K562 (cell line): ENCODE data around the gene UBASH3A. TPM values are rescaled to one million over a fixed set of nuclear protein-coding genes. Genes with fewer than 3 reads are reported as not detected.

Source experiments
- ATAC-seq: fragments of 200-7000 bp; cut with Tn5 transposase; 3 replicates; pipeline ENCODE4 v1.9.1; 2020; ENCODE audit warnings: moderate library complexity
- BruUV-seq: library from RNA; stranded (reverse); fragments of 400-500 nt; replicated peaks from 2 replicates; lab custom pipeline; 2021; lab: Mats Ljungman, UMichigan
- CTCF ChIA-PET: fragments of 300-600 bp; formaldehyde crosslinking; extraction: SDS; loops from one replicate; lab custom pipeline; 2021; ENCODE audit warnings: low intra/inter-chr PET ratio; lab: Yijun Ruan, JAX
- POLR2A ChIA-PET: fragments of 300-600, 350-650 bp; sonication (Branson Sonifier 250); formaldehyde crosslinking; extraction: SDS; loops from one replicate; lab custom pipeline; 2021; ENCODE audit warnings: antibody characterized with exemption, inconsistent platforms; lab: Yijun Ruan, JAX
- DNase-seq, 4 experiments: peaks; one replicate each; pipeline versions ENCODE4 v3.0.0 to v3.0.0-alpha.2; 2011 to 2018; ENCODE audit warnings: low spot score in 3 of 4, mixed read lengths in 3 of 4; ENCODE audit errors: extremely low read depth in 1 of 4
- FAIRE-seq: peaks from 2 replicates; lab custom pipeline; 2011; peaks lifted over from hg19 to GRCh38; lab: Jason Lieb, UNC
- H2AFZ ChIP-seq: 2 replicates; pipeline ENCODE4 v1.6.0; 2011; ENCODE audit warnings: low read depth, low read length, control low read depth, inconsistent platforms
- H3K27ac ChIP-seq: fragments of 200-600 bp; 3 replicates; pipeline ENCODE4 v1.8.0; 2011; ENCODE audit warnings: low read depth, mild to moderate bottlenecking, control low read depth, inconsistent platforms, low read length, moderate library complexity, mixed read lengths; ENCODE audit errors: extremely low read depth
- H3K27me3 ChIP-seq, 2 experiments: fragments of 300-600 bp in 1 of 2; 2 replicates in 1 of 2; 3 replicates in 1 of 2; pipeline versions ENCODE4 v1.6.0 to v1.8.0; 2011; ENCODE audit warnings: inconsistent platforms in 2 of 2, low read length in 2 of 2, mild to moderate bottlenecking in 1 of 2, mixed read lengths in 1 of 2, moderate library complexity in 1 of 2; ENCODE audit not compliant: control insufficient read depth in 2 of 2, insufficient read depth in 2 of 2
- H3K36me3 ChIP-seq: fragments of 300-600 bp; 3 replicates; pipeline ENCODE4 v1.8.0; 2011; ENCODE audit warnings: mild to moderate bottlenecking, low read length, inconsistent platforms; ENCODE audit not compliant: control insufficient read depth, insufficient read depth
- H3K4me1 ChIP-seq, 2 experiments: fragments of 200-600 bp in 1 of 2; replicated peaks in 1 of 2; 2 replicates in 1 of 2; 3 replicates in 1 of 2; pipeline versions ENCODE4 v1.5.1 to v1.8.0; 2011; ENCODE audit warnings: inconsistent platforms in 2 of 2, low read length in 2 of 2, mild to moderate bottlenecking in 1 of 2, mixed read lengths in 1 of 2, moderate library complexity in 1 of 2; ENCODE audit not compliant: control insufficient read depth in 2 of 2, insufficient read depth in 2 of 2
- H3K4me2 ChIP-seq: 2 replicates; pipeline ENCODE4 v1.6.1; 2011; ENCODE audit warnings: low read length, control low read depth, inconsistent platforms, mixed read lengths; ENCODE audit not compliant: insufficient read depth
- H3K4me3 ChIP-seq: fragments of 200-600 bp; sonication (generic), shearing (Covaris generic); 2 replicates; pipeline ENCODE4 v1.5.1; 2016; ENCODE audit warnings: control low read depth, inconsistent platforms
- H3K79me2 ChIP-seq: fragments of 200-600 bp; 3 replicates; pipeline ENCODE4 v1.8.0; 2011; ENCODE audit warnings: low read length, inconsistent platforms; ENCODE audit not compliant: control insufficient read depth, insufficient read depth
- H3K9ac ChIP-seq, 2 experiments: 2 replicates each; pipeline versions ENCODE4 v1.6.0 to v1.6.1; 2011; ENCODE audit warnings: low read depth in 2 of 2, low read length in 2 of 2, control low read depth in 1 of 2, inconsistent platforms in 1 of 2, mild to moderate bottlenecking in 1 of 2, mixed read lengths in 1 of 2; ENCODE audit not compliant: insufficient read depth in 1 of 2
- H3K9me1 ChIP-seq: one replicate; pipeline ENCODE4 v1.6.0; 2011; ENCODE audit warnings: inconsistent platforms, mild to moderate bottlenecking, low read length, moderate library complexity; ENCODE audit not compliant: control insufficient read depth, insufficient read depth
- H3K9me3 ChIP-seq: replicated peaks from 2 replicates; pipeline ENCODE4 v1.5.1; 2011; ENCODE audit warnings: low read depth, low read length, inconsistent platforms; ENCODE audit not compliant: control insufficient read depth, insufficient read depth
- H4K20me1 ChIP-seq: replicated peaks from 2 replicates; pipeline ENCODE4 v1.6.1; 2011; ENCODE audit warnings: low read length, inconsistent platforms, mixed read lengths; ENCODE audit not compliant: control insufficient read depth, insufficient read depth
- ARID4B ChIP-seq: sonication (generic); formaldehyde crosslinking; IDR thresholded peaks from 2 replicates; pipeline ENCODE4 v1.8.0; 2022; ENCODE audit warnings: mild to moderate bottlenecking, missing genetic modification reagents
- NFYB ChIP-seq: IDR thresholded peaks from 2 replicates; pipeline ENCODE4 v1.6.1; 2011; ENCODE audit warnings: mild to moderate bottlenecking, moderate library complexity; ENCODE audit not compliant: insufficient read length; ENCODE audit errors: extremely low read depth
- SMAD2 ChIP-seq: fragments of 150-350 bp; IDR thresholded peaks from 2 replicates; pipeline ENCODE4 v1.6.1; 2014; ENCODE audit warnings: low read depth, mild to moderate bottlenecking, low read length
- ZNF407 ChIP-seq: fragments of 450-650 bp; IDR thresholded peaks from 2 replicates; pipeline ENCODE4 v1.6.1; 2016; ENCODE audit warnings: low read depth
- ZNF740 ChIP-seq, 3 experiments: fragments of 200-800 bp in 1 of 3; sonication (Bioruptor generic) in 1 of 3; sonication (generic) in 1 of 3; formaldehyde crosslinking in 1 of 3; IDR thresholded peaks; 2 replicates each; pipeline versions ENCODE4 v1.6.1 to v1.8.0; 2016 to 2022; ENCODE audit warnings: mild to moderate bottlenecking in 2 of 3, missing compliant biosample characterization in 2 of 3, missing genetic modification characterization in 2 of 3, missing genetic modification reagents in 1 of 3
- WGBS: fragments of 100-300 bp; shearing (Covaris generic); methylation state at CpG from one replicate; pipeline ENCODE4 v1.1.6; 2016; ENCODE audit warnings: low coverage, mixed read lengths; ENCODE audit not compliant: insufficient coverage; ENCODE audit errors: missing lambda C conversion rate; 5-methylcytosine and 5-hydroxymethylcytosine counted together
- in situ Hi-C: fragments of 300-500 bp; cut with MboI; formaldehyde crosslinking; loops from 4 replicates; pipeline ENCODE4 v1.15.0; 2018; ENCODE audit warnings: inconsistent platforms, mixed read lengths
- intact Hi-C: fragments of 100-400 bp; cut with micrococcal nuclease; formaldehyde crosslinking; loops from 2 replicates; pipeline ENCODE4 v1.14.2; 2022
- polyA plus RNA-seq, 8 experiments: library from polyadenylated mRNA; depleted of rRNA in 4 of 8; stranded (reverse) in 5 of 8; unstranded in 3 of 8; fragments of >200 nt; fragmentation: Nextera tagmentation in 2 of 8; fragmentation: Illumina TruSeq in 1 of 8; extraction: Ambion mirVana in 2 of 8; extraction: Trizol in 1 of 8; gene quantifications; 2 replicates each; pipeline versions ENCODE4 v1.2.1 to v1.2.3, GENCODE V29; 2011 to 2014; ENCODE audit warnings: inconsistent platforms in 1 of 8, missing spikeins in 1 of 8
- total RNA-seq, 7 experiments: library from RNA; depleted of rRNA in 6 of 7; stranded (reverse); fragments of >200 nt in 6 of 7; fragmentation: Illumina TruSeq in 2 of 7; extraction: Trizol in 2 of 7; gene quantifications; 2 replicates each; pipeline versions ENCODE4 v1.2.1 to v1.2.3, GENCODE V29; 2011 to 2021; ENCODE audit warnings: low replicate concordance in 1 of 7

UBASH3A gene
- total and polyA plus RNA-seq, 9 of the 15 experiments (the other 6 are each of a cell fraction or from before 2014, with no cell fraction given) = 0.23 to 1.8 (median 1.1) TPM

- no peak for TF ChIP-seq ZNF407
Measured at GRCh38 chr21:42446531-42446930, 42.8 kb downstream of the UBASH3A start (continued).

- Histone ChIP-seq H2AFZ (no peak overlapping the region), H4K20me1 (0 out of 2 replicates have a peak, but pooled peaks cover 3% of the 10 kb centered on the region), H3K36me3 (no peaks in the 10 kb centered on the region), H3K9ac (no peak overlapping the region), H3K9me3 (no peaks in the 10 kb centered on the region), H3K27ac (no peak overlapping the region), H3K9me1 (no peaks in the 10 kb centered on the region), H3K79me2 (no peaks in the 10 kb centered on the region), H3K4me1 (peaks cover 0 to 8% of the 10 kb centered on the region in 2 experiments; a peak in 2 of 5 replicates), H3K27me3 (peaks cover 3 to 36% of the 10 kb centered on the region in 2 experiments; a peak in 2 of 5 replicates), H3K4me3 (no peak overlapping the region), H3K4me2 (no peak overlapping the region)
- no peak for FAIRE-seq
- ATAC-seq = no peak
- DNase-seq = no peak
- no peak for TF ChIP-seq SMAD2
- no peak for TF ChIP-seq NFYB
- TF ChIP-seq ZNF740 (CRISPR knock-in tag; IDR thresholded peaks at IDR 0.05) = no peak
- no peak for TF ChIP-seq ZNF740 (tag; IDR thresholded peaks at IDR 0.05)
- 0 out of 2 replicates have a peak, but pooled peaks have one; percentile 30 for TF ChIP-seq ARID4B (CRISPR knock-in tag)
- intact Hi-C loops = no loop called here
- ChIA-PET POLR2A (no interaction called here), CTCF (interaction anchor here (0.9 kb wide), 1 partner anchor 138 kb away, joined by 3 read pairs; no protein-coding TSS in a partner anchor)
- in situ Hi-C loops = loop anchor here (5.0 to 10.0 kb wide), 3 partner anchors 70 to 290 kb away; partner anchors contain the start of gene TFF3
- 4% methylated on average over 14 of the region's 14 CpGs for WGBS
- no TSS peak for BruUV-seq
Measured at GRCh38 chr21:42447182-42447581, 43.5 kb downstream of the UBASH3A start.
